IPS DF 4.7 (cell line): ENCODE data around the gene PTPRD.
"Not testable (repeated sequence)": the region's sequence is repeated elsewhere in the genome, so short reads cannot be mapped to it uniquely, and the experiment has no call there.

ENCODE experiments used
- DNase-seq: peaks from one replicate; pipeline ENCODE4 v3.0.0-alpha.2; 2013; ENCODE audit warnings: low spot score; ENCODE audit errors: extremely low read depth

The PTPRD gene

GRCh38 chr9:10479172-10479571, 133.6 kb downstream of the PTPRD start:
- DNase-seq, result peak; percentile 5

GRCh38 chr9:10449201-10449617, 163.6 kb downstream of the PTPRD start:
- DNase-seq, result not testable (repeated sequence)

- DNase-seq, result no peak
Measured at GRCh38 chr9:10447036-10447435, 165.8 kb downstream of the PTPRD start.

GRCh38 chr9:10443868-10444204, 169.0 kb downstream of the PTPRD start:
- no peak for DNase-seq

- DNase-seq, result no peak
Measured at GRCh38 chr9:10443181-10443867, 169.5 kb downstream of the PTPRD start.

- no peak for DNase-seq
Measured at GRCh38 chr9:10438955-10439354, 173.8 kb downstream of the PTPRD start.

GRCh38 chr9:10436756-10437155, 176.0 kb downstream of the PTPRD start:
- no peak for DNase-seq

- DNase-seq, result no peak
Measured at GRCh38 chr9:10434412-10434811, 178.4 kb downstream of the PTPRD start.

- DNase-seq, result no peak
Measured at GRCh38 chr9:10411272-10411671, 201.5 kb downstream of the PTPRD start.

- DNase-seq, result no peak
Measured at GRCh38 chr9:10403283-10403682, 209.5 kb downstream of the PTPRD start.

GRCh38 chr9:10396615-10397014, 216.2 kb downstream of the PTPRD start:
- no peak for DNase-seq

GRCh38 chr9:10387282-10387681, 225.5 kb downstream of the PTPRD start:
- DNase-seq, result no peak

GRCh38 chr9:10371824-10372223, 241.0 kb downstream of the PTPRD start:
- no peak for DNase-seq

- DNase-seq, result no peak
Measured at GRCh38 chr9:10366171-10366779, 246.5 kb downstream of the PTPRD start.

- DNase-seq, result no peak
Measured at GRCh38 chr9:10354591-10354990, 258.2 kb downstream of the PTPRD start.

- not testable (repeated sequence) for DNase-seq
Measured at GRCh38 chr9:10345621-10346020, 267.2 kb downstream of the PTPRD start.

- no peak for DNase-seq
Measured at GRCh38 chr9:10341057-10341456, 271.7 kb downstream of the PTPRD start.

GRCh38 chr9:10339152-10339551, 273.6 kb downstream of the PTPRD start:
- DNase-seq, result no peak

GRCh38 chr9:10331157-10331556, 281.6 kb downstream of the PTPRD start:
- DNase-seq, result no peak

GRCh38 chr9:10282084-10282483, 330.7 kb downstream of the PTPRD start:
- no peak for DNase-seq

- DNase-seq, result no peak
Measured at GRCh38 chr9:10274988-10275387, 337.8 kb downstream of the PTPRD start.

- DNase-seq, result no peak
Measured at GRCh38 chr9:10274175-10274574, 338.6 kb downstream of the PTPRD start.

GRCh38 chr9:10272830-10273229, 340.0 kb downstream of the PTPRD start:
- no peak for DNase-seq
